DOHH2 (cell line): Measurements from ENCODE around the gene C12orf42.

Experiments
- H3F3A ChIP-seq: fragments of 200-600 bp; sonication (generic), shearing (Covaris generic); 2 replicates; pipeline ENCODE4 v1.6.0; 2016; ENCODE audit warnings: antibody characterized with exemption, mild to moderate bottlenecking; ENCODE audit not compliant: control insufficient read depth, insufficient read depth
- H3K27ac ChIP-seq: fragments of 200-600 bp; sonication (generic); 2 replicates; pipeline ENCODE4 v1.5.1; 2014; ENCODE audit warnings: low read depth, mild to moderate bottlenecking, low read length, moderate library complexity
- H3K27me3 ChIP-seq: fragments of 200-600 bp; sonication (generic); 2 replicates; pipeline ENCODE4 v1.6.1; 2014; ENCODE audit warnings: mild to moderate bottlenecking, low read length, mixed read lengths; ENCODE audit not compliant: control insufficient read depth
- H3K36me3 ChIP-seq: fragments of 200-600 bp; sonication (generic); 2 replicates; pipeline ENCODE4 v1.6.1; 2014; ENCODE audit warnings: mild to moderate bottlenecking, low read length, moderate library complexity, mixed read lengths; ENCODE audit not compliant: control insufficient read depth
- H3K4me1 ChIP-seq: fragments of 200-600 bp; sonication (generic); 2 replicates; pipeline ENCODE4 v1.6.1; 2014; ENCODE audit warnings: mild to moderate bottlenecking, low read length, mixed read lengths; ENCODE audit not compliant: control insufficient read depth
- H3K4me2 ChIP-seq: fragments of 200-600 bp; sonication (generic); 2 replicates; pipeline ENCODE4 v1.6.0; 2014; ENCODE audit warnings: mild to moderate bottlenecking, low read length, moderate library complexity
- H3K4me3 ChIP-seq: fragments of 200-600 bp; sonication (generic); 2 replicates; pipeline ENCODE4 v1.5.1; 2014; ENCODE audit warnings: mild to moderate bottlenecking, low read length, mixed read lengths
- H3K79me2 ChIP-seq: fragments of 200-600 bp; sonication (generic); 2 replicates; pipeline ENCODE4 v1.6.1; 2014; ENCODE audit warnings: mild to moderate bottlenecking, low read length, mixed read lengths; ENCODE audit not compliant: control insufficient read depth
- H3K9me2 ChIP-seq: fragments of 200-600 bp; sonication (generic); replicated peaks from 2 replicates; pipeline ENCODE4 v1.6.1; 2014; ENCODE audit warnings: mild to moderate bottlenecking, low read length, mixed read lengths; ENCODE audit not compliant: control insufficient read depth
- H3K9me3 ChIP-seq: fragments of 200-600 bp; sonication (generic); 2 replicates; pipeline ENCODE4 v1.6.1; 2014; ENCODE audit warnings: antibody characterized with exemption, low read length, mixed read lengths; ENCODE audit not compliant: control insufficient read depth, insufficient read depth
- H4K20me1 ChIP-seq: fragments of 200-600 bp; sonication (generic); 2 replicates; pipeline ENCODE4 v1.6.0; 2014; ENCODE audit warnings: low read depth, mild to moderate bottlenecking, antibody characterized with exemption, low read length, moderate library complexity; ENCODE audit not compliant: control insufficient read depth, insufficient read depth
- EZH2phosphoT487 ChIP-seq: fragments of 200-600 bp; sonication (generic); IDR thresholded peaks from 2 replicates; pipeline ENCODE4 v1.6.1; 2017; ENCODE audit warnings: borderline replicate concordance, mild to moderate bottlenecking, antibody characterized with exemption, low read length, moderate library complexity, mixed read lengths
- TF ChIP-seq, protein P1 (sequence below): fragments of 200-600 bp; sonication (generic); IDR thresholded peaks from one replicate; pipeline ENCODE4 v1.5.1; 2014; ENCODE audit warnings: antibody characterized with exemption, mild to moderate bottlenecking, low read depth, low read length; ENCODE audit not compliant: poor library complexity, severe bottlenecking

Gene C12orf42

DNA sequence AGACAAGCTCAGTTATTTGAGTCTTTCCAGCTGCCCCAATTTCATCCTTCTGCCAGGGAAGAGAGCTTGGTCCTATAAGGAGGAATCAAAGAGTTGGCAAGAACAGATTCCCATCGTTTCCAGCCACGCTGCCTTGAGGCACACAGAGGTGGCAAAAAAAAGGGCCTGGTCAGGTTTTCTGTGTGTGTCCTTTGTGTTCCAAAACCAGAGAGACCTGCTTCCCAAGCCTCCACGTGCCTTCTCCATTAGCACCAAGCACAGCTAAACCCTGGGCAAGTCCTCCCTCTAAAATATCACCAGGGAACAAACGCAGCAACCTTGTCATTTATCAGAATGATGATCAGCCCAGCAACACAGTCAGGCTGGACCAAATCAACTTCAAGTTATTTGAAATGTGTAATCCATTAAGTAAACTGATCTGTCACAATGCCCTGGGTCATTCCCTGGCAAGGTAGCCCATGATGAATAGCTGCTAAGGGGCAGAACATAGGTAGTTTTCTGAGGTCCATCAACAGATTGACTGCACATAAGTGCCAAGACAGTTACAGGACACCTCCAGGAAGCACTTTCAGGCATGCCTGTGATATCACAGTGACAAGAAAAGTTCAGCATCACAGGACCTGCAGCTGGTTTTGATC, 28.6 kb upstream of the C12orf42 start:
- Histone ChIP-seq H3K4me3 (no peak overlapping the region), H3K4me2 (no peak overlapping the region), H3F3A (no peaks in the 10 kb centered on the region), H3K9me2 (no peaks in the 10 kb centered on the region), H3K27ac (no peak overlapping the region), H3K4me1 (no peaks in the 10 kb centered on the region), H3K9me3 (no peaks in the 10 kb centered on the region), H3K79me2 (no peaks in the 10 kb centered on the region), H3K36me3 (no peaks in the 10 kb centered on the region), H3K27me3 (no peaks in the 10 kb centered on the region), H4K20me1 (no peaks in the 10 kb centered on the region)
- TF ChIP-seq, protein P1, sequence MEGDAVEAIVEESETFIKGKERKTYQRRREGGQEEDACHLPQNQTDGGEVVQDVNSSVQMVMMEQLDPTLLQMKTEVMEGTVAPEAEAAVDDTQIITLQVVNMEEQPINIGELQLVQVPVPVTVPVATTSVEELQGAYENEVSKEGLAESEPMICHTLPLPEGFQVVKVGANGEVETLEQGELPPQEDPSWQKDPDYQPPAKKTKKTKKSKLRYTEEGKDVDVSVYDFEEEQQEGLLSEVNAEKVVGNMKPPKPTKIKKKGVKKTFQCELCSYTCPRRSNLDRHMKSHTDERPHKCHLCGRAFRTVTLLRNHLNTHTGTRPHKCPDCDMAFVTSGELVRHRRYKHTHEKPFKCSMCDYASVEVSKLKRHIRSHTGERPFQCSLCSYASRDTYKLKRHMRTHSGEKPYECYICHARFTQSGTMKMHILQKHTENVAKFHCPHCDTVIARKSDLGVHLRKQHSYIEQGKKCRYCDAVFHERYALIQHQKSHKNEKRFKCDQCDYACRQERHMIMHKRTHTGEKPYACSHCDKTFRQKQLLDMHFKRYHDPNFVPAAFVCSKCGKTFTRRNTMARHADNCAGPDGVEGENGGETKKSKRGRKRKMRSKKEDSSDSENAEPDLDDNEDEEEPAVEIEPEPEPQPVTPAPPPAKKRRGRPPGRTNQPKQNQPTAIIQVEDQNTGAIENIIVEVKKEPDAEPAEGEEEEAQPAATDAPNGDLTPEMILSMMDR, result no peak
- TF ChIP-seq EZH2phosphoT487, result no peak

- no peaks in the 10 kb centered on the region for H3K79me2 ChIP-seq
Measured at GRCh38 chr12:103523771-103524170, 28.0 kb upstream of the C12orf42 start.

GRCh38 chr12:103520686-103521215, 25.0 kb upstream of the C12orf42 start:
- H3K9me3 ChIP-seq, result no peaks in the 10 kb centered on the region
- H3K9me2 ChIP-seq, result no peaks in the 10 kb centered on the region
- TF ChIP-seq, protein P1, result no peak
- TF ChIP-seq EZH2phosphoT487, result no peak
- no peak overlapping the region for H3K4me3 ChIP-seq
- H3K27ac ChIP-seq, result no peak overlapping the region
- no peaks in the 10 kb centered on the region for H3K36me3 ChIP-seq
- no peaks in the 10 kb centered on the region for H4K20me1 ChIP-seq
- H3K4me2 ChIP-seq, result no peak overlapping the region
- H3K27me3 ChIP-seq, result no peaks in the 10 kb centered on the region
- H3K79me2 ChIP-seq, result no peaks in the 10 kb centered on the region
- H3K4me1 ChIP-seq, result no peaks in the 10 kb centered on the region
- no peaks in the 10 kb centered on the region for H3F3A ChIP-seq

More at GRCh38 chr12:103523771-103524170, 28.0 kb upstream of the C12orf42 start:
- TF ChIP-seq, protein P1, result no peak
- TF ChIP-seq EZH2phosphoT487, result no peak
- no peak overlapping the region for H3K4me3 ChIP-seq
- no peaks in the 10 kb centered on the region for H3K4me1 ChIP-seq
- H4K20me1 ChIP-seq, result no peaks in the 10 kb centered on the region
- no peak overlapping the region for H3K4me2 ChIP-seq
- H3F3A ChIP-seq, result no peaks in the 10 kb centered on the region
- no peaks in the 10 kb centered on the region for H3K36me3 ChIP-seq
- H3K9me3 ChIP-seq, result no peaks in the 10 kb centered on the region
- H3K9me2 ChIP-seq, result no peaks in the 10 kb centered on the region
- H3K27ac ChIP-seq, result no peak overlapping the region
- no peaks in the 10 kb centered on the region for H3K27me3 ChIP-seq
